Measurements from ENCODE around the gene SCFD2. TPM values are rescaled to one million over a fixed set of nuclear protein-coding genes. Genes with fewer than 3 reads are reported as not detected.

Gene SCFD2
- total and polyA plus RNA-seq, 10 of the 15 experiments (the other 5 are each of a cell fraction or from before 2014, with no cell fraction given), result 4.8 to 37.6 (median 24.9) TPM

GRCh38 chr4:53376900-53377299 lies 11.0 kb upstream of the SCFD2 start:
- TSS peak; percentile 80 for BruUV-seq (replicated peaks)
- no peak for ATAC-seq

DNA sequence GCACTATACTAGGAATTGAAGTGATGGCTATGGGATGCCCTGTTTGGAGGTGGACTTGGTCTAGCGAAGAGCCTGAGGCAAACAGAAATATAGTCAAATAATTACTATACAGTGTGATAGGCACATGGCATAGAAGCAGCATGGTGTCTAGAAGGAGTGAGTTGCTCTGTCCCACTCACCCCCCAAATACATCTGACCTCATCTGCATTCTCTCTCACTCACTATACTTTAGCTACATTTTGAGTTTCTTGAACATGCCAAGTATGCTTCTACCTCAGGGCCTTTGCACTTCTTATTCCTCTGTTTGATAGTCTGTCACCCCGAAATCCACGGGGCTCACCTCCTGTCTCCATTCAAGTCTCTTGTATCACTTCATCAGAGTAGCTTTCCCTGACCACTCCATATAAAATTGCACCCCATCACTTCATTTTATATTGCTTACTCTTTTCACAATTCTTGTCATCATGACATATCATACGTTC lies 9.0 kb upstream of the SCFD2 start:
- no TSS peak for BruUV-seq (replicated peaks)
- H4K20me1 ChIP-seq (ENCODE audit: control insufficient read depth, insufficient read depth), result no peaks in the 10 kb centered on the region
- no peak overlapping the region for H3K4me3 ChIP-seq
- DNase-seq (ENCODE audit: low read depth, low spot score) (no peak), FAIRE-seq (no peak), ATAC-seq (no peak)
- CTCF ChIA-PET, result no interaction called here
- H3K4me2 ChIP-seq (ENCODE audit: control insufficient read depth, insufficient read depth), result no peak overlapping the region
- H2AFZ ChIP-seq (ENCODE audit: control insufficient read depth, low read depth, low read length), result no peak overlapping the region
- peaks cover 24% of the 10 kb centered on the region for H3K79me2 ChIP-seq (ENCODE audit: control insufficient read depth, insufficient read depth, low read length)
- H3K36me3 ChIP-seq (ENCODE audit: control insufficient read depth in 2 of 2, insufficient read depth in 2 of 2, low read length in 1 of 2), result no peaks in the 10 kb centered on the region
- in situ Hi-C loops (cut with MboI), result loop anchor here (25.0 kb wide), 1 partner anchor 663 kb away; no protein-coding TSS in a partner anchor
- no peaks in the 10 kb centered on the region for H3K9me3 ChIP-seq (replicated peaks; ENCODE audit: control insufficient read depth, insufficient read depth, low read length)
- RAD21 ChIA-PET (ENCODE audit: unreplicated experiment), result interaction anchor here (0.9 kb wide), 1 partner anchor 9 kb away, joined by 3 read pairs; no protein-coding TSS in a partner anchor
- SMC1A ChIA-PET (ENCODE audit: uncharacterized antibody, unreplicated experiment), result interaction anchor here (0.8 to 1.9 kb wide), 3 partner anchors 9 to 35 kb away, joined by 3 to 8 read pairs (median 3); partner anchors contain the start of gene SCFD2
- no peaks in the 10 kb centered on the region for H3K4me1 ChIP-seq (ENCODE audit: control insufficient read depth, insufficient read depth, low read length)
- TF ChIP-seq, protein P1, sequence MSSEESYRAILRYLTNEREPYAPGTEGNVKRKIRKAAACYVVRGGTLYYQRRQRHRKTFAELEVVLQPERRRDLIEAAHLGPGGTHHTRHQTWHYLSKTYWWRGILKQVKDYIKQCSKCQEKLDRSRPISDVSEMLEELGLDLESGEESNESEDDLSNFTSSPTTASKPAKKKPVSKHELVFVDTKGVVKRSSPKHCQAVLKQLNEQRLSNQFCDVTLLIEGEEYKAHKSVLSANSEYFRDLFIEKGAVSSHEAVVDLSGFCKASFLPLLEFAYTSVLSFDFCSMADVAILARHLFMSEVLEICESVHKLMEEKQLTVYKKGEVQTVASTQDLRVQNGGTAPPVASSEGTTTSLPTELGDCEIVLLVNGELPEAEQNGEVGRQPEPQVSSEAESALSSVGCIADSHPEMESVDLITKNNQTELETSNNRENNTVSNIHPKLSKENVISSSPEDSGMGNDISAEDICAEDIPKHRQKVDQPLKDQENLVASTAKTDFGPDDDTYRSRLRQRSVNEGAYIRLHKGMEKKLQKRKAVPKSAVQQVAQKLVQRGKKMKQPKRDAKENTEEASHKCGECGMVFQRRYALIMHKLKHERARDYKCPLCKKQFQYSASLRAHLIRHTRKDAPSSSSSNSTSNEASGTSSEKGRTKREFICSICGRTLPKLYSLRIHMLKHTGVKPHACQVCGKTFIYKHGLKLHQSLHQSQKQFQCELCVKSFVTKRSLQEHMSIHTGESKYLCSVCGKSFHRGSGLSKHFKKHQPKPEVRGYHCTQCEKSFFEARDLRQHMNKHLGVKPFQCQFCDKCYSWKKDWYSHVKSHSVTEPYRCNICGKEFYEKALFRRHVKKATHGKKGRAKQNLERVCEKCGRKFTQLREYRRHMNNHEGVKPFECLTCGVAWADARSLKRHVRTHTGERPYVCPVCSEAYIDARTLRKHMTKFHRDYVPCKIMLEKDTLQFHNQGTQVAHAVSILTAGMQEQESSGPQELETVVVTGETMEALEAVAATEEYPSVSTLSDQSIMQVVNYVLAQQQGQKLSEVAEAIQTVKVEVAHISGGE (CRISPR knock-in tag; IDR thresholded peaks at IDR 0.05), result no peak
- no peak for TF ChIP-seq POLR2A (IDR thresholded peaks at IDR 0.05; ENCODE audit: low read depth, low read length)
- no peak for TF ChIP-seq ZNF592 (IDR thresholded peaks at IDR 0.05)
- no peak for TF ChIP-seq NRF1 (conservative IDR thresholded peaks at IDR 0.05; ENCODE audit: low read depth, low read length)
- no peak overlapping the region for H3K9ac ChIP-seq (ENCODE audit: control insufficient read depth, insufficient read depth, low read length)
- H3K27ac ChIP-seq (ENCODE audit: control insufficient read depth, insufficient read depth), result no peak overlapping the region
- POLR2A ChIA-PET, result interaction anchor here (1.3 kb wide), 1 partner anchor 9 kb away, joined by 3 read pairs; the partner anchor contains the start of gene SCFD2
- 57% methylated on average over 4 of the region's 4 CpGs for WGBS (ENCODE audit: insufficient coverage, insufficient replicate concordance, low lambda C conversion rate, missing lambda C conversion rate)
- intact Hi-C loops (cut with micrococcal nuclease; ENCODE audit: unreplicated experiment), result loop anchor here (5.0 kb wide), 1 partner anchor 178 kb away; no protein-coding TSS in a partner anchor
- H3K27me3 ChIP-seq (replicated peaks in 1 of 2; ENCODE audit: control insufficient read depth in 2 of 2, insufficient read depth in 2 of 2, low read length in 1 of 2), result no peaks in the 10 kb centered on the region

More at GRCh38 chr4:53376900-53377299, 11.0 kb upstream of the SCFD2 start:
- WGBS (ENCODE audit: insufficient coverage, insufficient replicate concordance, low lambda C conversion rate, missing lambda C conversion rate), result 88% methylated on average over 5 of the region's 5 CpGs
- SMC1A ChIA-PET (ENCODE audit: uncharacterized antibody, unreplicated experiment), result interaction anchor here (1.1 to 2.2 kb wide), 2 partner anchors 10 to 71 kb away, joined by 4 to 8 read pairs; partner anchors contain the start of gene SCFD2
- Histone ChIP-seq H3K36me3 (ENCODE audit: control insufficient read depth in 2 of 2, insufficient read depth in 2 of 2, low read length in 1 of 2) (no peaks in the 10 kb centered on the region), H3K4me2 (ENCODE audit: control insufficient read depth, insufficient read depth) (peak overlapping the region; percentile 83), H3K27me3 (replicated peaks in 1 of 2; ENCODE audit: control insufficient read depth in 2 of 2, insufficient read depth in 2 of 2, low read length in 1 of 2) (no peaks in the 10 kb centered on the region), H2AFZ (ENCODE audit: control insufficient read depth, low read depth, low read length) (peak overlapping the region; percentile 92), H3K9me3 (replicated peaks; ENCODE audit: control insufficient read depth, insufficient read depth, low read length) (no peaks in the 10 kb centered on the region), H4K20me1 (ENCODE audit: control insufficient read depth, insufficient read depth) (no peaks in the 10 kb centered on the region; the same call in 1 of the 2 replicates), H3K79me2 (ENCODE audit: control insufficient read depth, insufficient read depth, low read length) (peaks cover 41% of the 10 kb centered on the region), H3K9ac (ENCODE audit: control insufficient read depth, insufficient read depth, low read length) (peak overlapping the region; percentile 79; the same call in 1 of the 2 replicates), H3K4me3 (peak overlapping the region; percentile 89; the same call in 1 of the 2 replicates), H3K27ac (ENCODE audit: control insufficient read depth, insufficient read depth) (peak overlapping the region; percentile 47), H3K4me1 (ENCODE audit: control insufficient read depth, insufficient read depth, low read length) (no peaks in the 10 kb centered on the region)
- 0 out of 2 replicates have a peak, but pooled peaks have one; percentile 28 for TF ChIP-seq TCF7 (IDR thresholded peaks at IDR 0.05; ENCODE audit: borderline replicate concordance)
- TF ChIP-seq RAD51 (IDR thresholded peaks at IDR 0.05), result no peak
- RAD21 ChIA-PET (ENCODE audit: unreplicated experiment), result interaction anchor here (1.0 to 1.2 kb wide), 2 partner anchors 264 to 276 kb away, joined by 4 read pairs; no protein-coding TSS in a partner anchor
- POLR2A ChIA-PET, result interaction anchor here (5.7 kb wide), 1 partner anchor 11 kb away, joined by 32 read pairs; the partner anchor contains the start of gene SCFD2
- DNase-seq (ENCODE audit: low read depth, low spot score), result no peak
- CTCF ChIA-PET, result interaction anchor here (1.0 to 3.3 kb wide), 2 partner anchors 10 to 11 kb away, joined by 3 to 11 read pairs; partner anchors contain the start of gene SCFD2
- intact Hi-C loops (cut with micrococcal nuclease; ENCODE audit: unreplicated experiment), result loop anchor here (5.0 kb wide), 1 partner anchor 180 kb away; no protein-coding TSS in a partner anchor
- FAIRE-seq, result no peak
- in situ Hi-C loops (cut with MboI), result no loop called here
